ENCODE results near the gene TTPAL. TPM values are rescaled to one million over a fixed set of nuclear protein-coding genes. Genes with fewer than 3 reads are reported as not detected.

The TTPAL gene
- total RNA-seq, 2 experiments from 2014 or later = 9.0 to 9.9 TPM

GRCh38 chr20:44485078-44485829, 9.6 kb downstream of the TTPAL start:
- no peaks in the 10 kb centered on the region for H3K4me1 Mint-ChIP-seq (ENCODE audit: low read depth)
- H3K27me3 Mint-ChIP-seq = no peaks in the 10 kb centered on the region
- intact Hi-C loops (cut with DNase I, micrococcal nuclease) = no loop called here
- Histone ChIP-seq H3K9me3 (ENCODE audit: control insufficient read depth in 1 of 2, insufficient read depth in 1 of 2, low read length in 2 of 2) (no peaks in the 10 kb centered on the region), H3K27ac (ENCODE audit: low read depth in 1 of 2, low read length in 2 of 2) (no peak overlapping the region), H3K4me3 (ENCODE audit: low read length) (no peak overlapping the region), H3K36me3 (ENCODE audit: insufficient read depth, low read length) (peaks cover 81% of the 10 kb centered on the region), H3K4me1 (ENCODE audit: insufficient read depth, low read length) (no peaks in the 10 kb centered on the region), H3K27me3 (ENCODE audit: control insufficient read depth in 1 of 2, insufficient read depth in 2 of 2, low read length in 2 of 2) (no peaks in the 10 kb centered on the region)
- peaks cover 87% of the 10 kb centered on the region for H3K36me3 Mint-ChIP-seq (ENCODE audit: low read depth)
- ATAC-seq (ENCODE audit: poor library complexity) (no peak), DNase-seq (no peak)
- H3K4me3 Mint-ChIP-seq = no peak overlapping the region
- TF ChIP-seq CTCF (IDR thresholded peaks at IDR 0.05) = no peak
- H3K9me3 Mint-ChIP-seq = no peaks in the 10 kb centered on the region
- ChIA-PET POLR2A (no interaction called here), CTCF (interaction anchor here (0.6 kb wide), 1 partner anchor 883 kb away, joined by 3 read pairs; no protein-coding TSS in a partner anchor)
- H3K27ac Mint-ChIP-seq = no peak overlapping the region

GRCh38 chr20:44485830-44486198, 10.1 kb downstream of the TTPAL start:
- Histone ChIP-seq H3K4me3 (ENCODE audit: low read length) (no peak overlapping the region), H3K4me1 (ENCODE audit: insufficient read depth, low read length) (no peaks in the 10 kb centered on the region), H3K27me3 (ENCODE audit: control insufficient read depth in 1 of 2, insufficient read depth in 2 of 2, low read length in 2 of 2) (no peaks in the 10 kb centered on the region), H3K36me3 (ENCODE audit: insufficient read depth, low read length) (peaks cover 80% of the 10 kb centered on the region), H3K9me3 (ENCODE audit: control insufficient read depth in 1 of 2, insufficient read depth in 1 of 2, low read length in 2 of 2) (no peaks in the 10 kb centered on the region), H3K27ac (ENCODE audit: low read depth in 1 of 2, low read length in 2 of 2) (no peak overlapping the region)
- no peak for DNase-seq
- Mint-ChIP-seq H3K9me3 (no peaks in the 10 kb centered on the region), H3K4me1 (ENCODE audit: low read depth) (no peaks in the 10 kb centered on the region), H3K27me3 (no peaks in the 10 kb centered on the region), H3K4me3 (no peak overlapping the region), H3K27ac (no peak overlapping the region), H3K36me3 (ENCODE audit: low read depth) (peaks cover 85% of the 10 kb centered on the region)
- ChIA-PET POLR2A (no interaction called here), CTCF (interaction anchor here (0.6 kb wide), 1 partner anchor 884 kb away, joined by 3 read pairs; no protein-coding TSS in a partner anchor)
- TF ChIP-seq CTCF (IDR thresholded peaks at IDR 0.05) = no peak
- intact Hi-C loops (cut with DNase I, micrococcal nuclease) = no loop called here
- no peak for ATAC-seq (ENCODE audit: poor library complexity)

- ATAC-seq (ENCODE audit: poor library complexity) (no peak), DNase-seq (no peak)
- ChIA-PET POLR2A (no interaction called here), CTCF (no interaction called here)
- H3K9me3 Mint-ChIP-seq = no peaks in the 10 kb centered on the region
- H3K27ac Mint-ChIP-seq = peak overlapping the region; percentile 6
- H3K27me3 Mint-ChIP-seq = no peaks in the 10 kb centered on the region
- no peaks in the 10 kb centered on the region for H3K4me1 Mint-ChIP-seq (ENCODE audit: low read depth)
- intact Hi-C loops (cut with DNase I, micrococcal nuclease) = no loop called here
- no peak for TF ChIP-seq CTCF (IDR thresholded peaks at IDR 0.05)
- Histone ChIP-seq H3K27ac (ENCODE audit: low read depth in 1 of 2, low read length in 2 of 2) (no peak overlapping the region), H3K36me3 (ENCODE audit: insufficient read depth, low read length) (peaks cover 79% of the 10 kb centered on the region), H3K4me1 (ENCODE audit: insufficient read depth, low read length) (no peaks in the 10 kb centered on the region), H3K9me3 (ENCODE audit: control insufficient read depth in 1 of 2, insufficient read depth in 1 of 2, low read length in 2 of 2) (no peaks in the 10 kb centered on the region), H3K4me3 (ENCODE audit: low read length) (no peak overlapping the region), H3K27me3 (ENCODE audit: control insufficient read depth in 1 of 2, insufficient read depth in 2 of 2, low read length in 2 of 2) (no peaks in the 10 kb centered on the region)
- peaks cover 87% of the 10 kb centered on the region for H3K36me3 Mint-ChIP-seq (ENCODE audit: low read depth)
- no peak overlapping the region for H3K4me3 Mint-ChIP-seq
Measured at GRCh38 chr20:44488551-44488950, 12.9 kb downstream of the TTPAL start.
